NCI-H2081 (cell line): ENCODE results near the gene GPR55.
"Not testable (repeated sequence)": the region's sequence is repeated elsewhere in the genome, so short reads cannot be mapped to it uniquely, and the experiment has no call there.

ENCODE experiments used
- DNase-seq, 2 experiments: peaks; one replicate each; lab custom pipeline; 2025; lab: John Stamatoyannopoulos, UW

GPR55 gene

GRCh38 chr2:230924470-230925341 lies at the start of gene GPR55:
TSS of gene GPR55 (minus strand) at chr2:230925242. CDS start at chr2:230910962, 14,280 bp downstream.
- DNase-seq, result no peak

GRCh38 chr2:230974096-230974913 lies 49.3 kb upstream of the GPR55 start:
- DNase-seq, result no peak

DNA sequence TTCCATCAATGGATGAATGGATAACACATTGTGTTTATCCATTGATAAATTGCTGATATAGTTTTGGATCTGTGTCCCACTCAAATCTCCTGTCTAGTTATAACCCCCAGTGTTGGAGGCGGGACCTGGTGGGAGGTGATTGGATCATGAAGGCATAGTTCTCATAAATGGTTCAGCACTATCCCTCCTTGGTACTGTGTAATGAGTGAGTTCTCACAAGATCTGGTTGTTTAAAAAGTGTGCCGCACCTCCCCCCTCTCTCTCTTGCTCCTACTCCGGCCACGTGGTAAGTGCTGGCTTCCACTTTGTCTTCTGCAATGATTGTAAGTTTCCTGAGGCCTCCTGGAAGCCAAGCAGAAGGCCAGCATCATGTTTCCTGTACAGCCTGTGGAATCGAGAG lies 47.0 kb upstream of the GPR55 start:
- no peak for DNase-seq

DNA sequence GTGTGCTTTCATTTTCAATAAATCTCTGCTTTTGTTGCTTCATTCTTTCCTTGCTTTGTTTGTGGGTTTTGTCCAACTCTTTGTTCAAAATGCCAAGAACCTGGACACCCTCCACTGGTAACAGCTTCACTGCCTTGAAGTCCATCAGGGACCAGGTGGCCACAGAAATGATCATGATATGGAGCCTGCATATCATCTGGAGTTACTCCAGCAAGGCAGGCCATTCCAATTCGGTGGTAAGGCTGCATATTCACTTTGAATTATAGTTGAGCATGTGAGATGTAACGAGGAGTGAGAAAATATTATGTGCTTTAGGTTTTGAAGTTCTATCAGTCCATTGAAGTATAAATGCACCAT lies 44.6 kb upstream of the GPR55 start:
- DNase-seq, result no peak

GRCh38 chr2:230968921-230969658 lies 44.0 kb upstream of the GPR55 start:
- no peak for DNase-seq

- DNase-seq, result not testable (repeated sequence)
Observed at GRCh38 chr2:230968314-230968713, 43.3 kb upstream of the GPR55 start.

GRCh38 chr2:230967113-230967512 lies 42.1 kb upstream of the GPR55 start:
- no peak for DNase-seq

- no peak for DNase-seq
Observed at GRCh38 chr2:230964136-230964730, 39.2 kb upstream of the GPR55 start.

DNA sequence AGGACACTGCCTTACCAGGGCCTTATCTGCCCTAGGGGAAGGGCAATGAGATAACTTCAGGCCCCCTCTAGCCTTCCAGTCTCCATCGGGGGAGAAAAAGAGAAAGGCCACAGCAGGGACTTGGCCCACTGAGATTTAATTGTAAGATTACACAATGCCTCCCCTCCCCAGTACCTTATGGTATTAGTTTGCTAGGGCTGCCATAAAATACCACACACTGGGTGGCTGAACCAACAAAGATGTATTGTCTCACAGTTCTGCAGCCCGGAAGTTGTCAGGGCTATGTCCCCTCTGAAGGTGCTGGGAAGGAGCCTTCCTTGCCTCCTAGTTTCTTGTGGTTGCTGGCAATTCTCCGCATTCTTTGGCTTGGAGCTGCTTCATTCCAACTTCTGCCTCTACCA lies 36.0 kb upstream of the GPR55 start:
- no peak for DNase-seq

- DNase-seq, result no peak
Observed at GRCh38 chr2:230960026-230960425, 35.0 kb upstream of the GPR55 start.

DNA sequence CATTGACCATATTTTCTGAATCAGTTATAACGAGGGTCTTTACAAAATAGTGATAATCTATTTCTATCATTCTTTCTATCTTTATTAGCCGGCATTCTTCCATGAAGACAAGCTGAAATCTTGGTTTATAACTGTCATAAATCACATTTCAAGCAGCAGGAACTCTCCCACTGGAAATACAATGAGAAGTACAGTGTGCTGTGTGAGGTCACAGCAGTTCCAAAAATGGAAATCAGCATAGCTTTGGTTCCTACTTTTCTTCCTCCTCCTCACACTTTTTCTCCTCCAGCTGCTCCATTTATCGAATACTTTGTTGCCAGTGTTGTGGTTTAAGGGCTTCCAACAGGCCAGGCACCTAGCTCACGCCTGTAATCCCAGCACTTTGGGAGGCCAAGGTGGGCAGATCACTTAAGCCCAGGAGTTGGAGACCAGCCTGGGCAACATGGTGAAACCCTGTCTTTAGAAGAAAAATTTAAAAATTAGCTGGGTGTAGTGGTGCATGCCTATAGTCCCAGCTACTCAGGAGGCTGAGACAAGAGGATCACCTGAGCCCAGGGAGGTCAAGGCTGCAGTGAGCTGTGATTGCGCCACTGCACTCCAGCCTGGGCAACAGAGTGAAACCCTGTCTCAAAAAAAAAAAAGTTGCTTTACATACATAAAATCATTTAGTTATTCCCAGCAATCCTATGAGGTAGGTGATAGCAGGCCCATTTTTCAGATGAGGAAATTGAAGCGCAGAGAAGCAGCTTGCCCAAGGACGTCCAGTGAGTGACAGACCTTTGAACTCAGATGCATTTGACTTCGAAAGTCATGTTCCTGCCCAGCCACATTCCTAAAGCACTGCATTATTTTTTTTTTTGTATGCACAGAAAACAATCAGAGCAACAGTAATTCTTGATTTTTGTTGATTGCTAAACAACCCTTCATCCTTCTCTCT lies 34.0 kb upstream of the GPR55 start:
- DNase-seq, result no peak

DNA sequence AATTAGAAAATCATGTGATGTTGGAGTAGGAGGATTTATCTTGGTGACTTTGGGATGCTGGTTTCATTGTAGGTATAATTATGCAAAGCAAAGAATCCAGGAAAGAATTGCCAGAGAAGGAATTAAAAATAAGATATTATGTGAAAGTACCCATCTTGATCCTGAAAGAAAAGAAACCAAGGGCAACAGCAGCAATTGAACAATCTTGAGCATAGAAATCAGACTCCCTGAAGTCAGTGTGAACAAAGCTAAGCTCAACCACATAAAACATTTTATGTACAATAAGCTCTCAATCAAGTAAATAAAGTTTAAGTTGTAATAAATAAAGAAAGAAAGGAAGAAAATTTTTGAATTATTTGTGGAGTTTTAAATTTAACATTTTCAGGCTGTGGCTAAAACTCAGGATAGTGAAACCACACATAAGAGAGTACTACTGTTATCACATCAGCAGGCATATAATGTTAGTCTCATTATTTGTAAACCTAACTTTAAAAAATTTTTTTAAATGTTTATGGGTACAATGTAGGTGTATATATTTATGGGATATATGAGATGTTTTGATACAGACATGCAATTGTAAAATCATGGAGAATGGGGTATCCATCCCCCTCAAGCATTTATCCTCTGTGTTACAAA lies 32.8 kb upstream of the GPR55 start:
- no peak for DNase-seq

- no peak for DNase-seq
Observed at GRCh38 chr2:230956827-230957755, 32.0 kb upstream of the GPR55 start.

- no peak for DNase-seq
Observed at GRCh38 chr2:230955163-230955737, 30.2 kb upstream of the GPR55 start.

DNA sequence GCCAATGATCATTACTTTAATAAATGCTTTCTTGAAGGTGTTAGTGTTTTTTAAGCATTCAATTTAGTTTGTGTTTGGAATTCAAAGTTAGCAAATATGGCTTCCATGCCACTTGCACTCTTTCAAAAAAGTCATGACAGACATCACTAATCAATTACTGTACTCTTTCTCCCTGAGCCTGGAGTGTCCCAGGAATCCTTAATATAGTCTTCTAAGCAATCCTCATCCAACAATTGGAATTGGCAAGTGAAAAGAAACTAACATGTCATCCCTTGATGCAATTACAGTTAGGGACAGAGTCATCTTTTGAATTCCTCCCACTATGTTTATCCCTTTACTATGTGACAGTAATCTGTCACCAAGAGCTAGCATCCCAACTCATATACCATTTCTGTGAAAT lies 29.7 kb upstream of the GPR55 start:
- DNase-seq, result no peak

DNA sequence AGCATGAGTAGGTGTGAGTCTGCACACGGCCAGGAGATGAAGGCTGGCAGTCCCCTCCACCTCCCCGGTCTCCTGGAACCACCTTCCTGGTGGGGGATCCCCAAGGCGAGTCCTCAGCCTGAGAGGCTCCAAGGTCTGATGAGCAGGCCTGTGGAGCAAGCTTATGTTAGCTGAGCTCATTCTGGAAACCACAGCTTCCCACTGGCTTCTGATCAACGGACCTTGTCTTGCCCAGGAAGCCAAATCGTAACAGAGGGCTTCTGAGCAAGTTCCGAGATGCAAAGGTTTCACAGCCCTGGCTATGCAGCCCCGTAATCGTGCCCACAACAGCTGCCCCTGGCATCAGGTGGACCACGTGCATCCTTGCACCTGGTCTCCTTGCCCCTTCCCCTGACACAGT lies 28.8 kb upstream of the GPR55 start:
- DNase-seq, result no peak

DNA sequence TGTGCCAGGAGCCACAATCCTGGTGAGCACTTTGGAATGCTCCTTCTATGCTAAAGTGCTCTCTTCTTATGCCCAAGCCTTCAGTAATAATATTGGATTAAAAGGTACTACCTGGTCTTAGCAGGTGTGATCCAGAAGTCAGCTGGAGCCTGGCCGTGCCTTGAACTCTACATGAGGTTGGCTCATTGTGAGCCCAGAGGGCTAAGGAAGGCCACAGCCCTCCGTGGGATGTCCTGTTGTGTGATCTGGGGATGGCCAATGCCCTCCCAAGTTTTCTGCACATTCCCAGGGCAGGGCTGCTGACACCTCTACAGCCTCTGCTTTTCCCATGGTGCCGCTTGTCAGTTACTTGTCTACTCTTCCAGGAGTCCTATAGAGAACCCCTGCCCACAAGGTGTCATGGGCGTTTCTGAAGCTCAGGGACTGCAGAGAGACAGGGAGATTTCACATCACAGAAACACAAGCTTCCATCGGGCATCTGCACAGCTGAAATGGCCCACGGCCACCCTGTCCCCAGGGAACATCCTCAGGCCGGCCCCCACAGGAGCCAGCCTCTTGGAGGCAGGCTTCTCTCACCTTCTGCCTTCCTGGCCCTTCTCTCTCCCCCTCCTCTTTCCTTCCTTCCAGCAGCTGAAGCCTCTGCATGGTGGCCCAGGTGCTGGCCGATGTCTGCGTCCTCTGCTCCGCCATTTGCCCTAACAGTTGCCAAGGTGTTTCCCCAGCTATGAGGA lies 27.3 kb upstream of the GPR55 start:
- no peak for DNase-seq

GRCh38 chr2:230951396-230951795 lies 26.4 kb upstream of the GPR55 start:
- no peak for DNase-seq
